Measurements from ENCODE around the gene ANKRD66.

- TF ChIP-seq GATA3 (IDR thresholded peaks at IDR 0.05; ENCODE audit: low read depth, low read length) (no peak), GATA2 (IDR thresholded peaks at IDR 0.05; ENCODE audit: low read depth, low read length) (no peak)
These were observed 16.7 kb downstream of the ANKRD66 start for GRCh38 chr6:46763466-46763865.
